NT2/D1 (cell line): Measurements from ENCODE around the gene F13A1.
A peak's percentile ranks its signal among the peaks of the same experiment; 100 is the strongest.

Experiments
- DNase-seq: peaks from one replicate; pipeline ENCODE4 v3.0.0-alpha.2; 2011; ENCODE audit warnings: low read depth, low spot score
- H3K27me3 ChIP-seq: 2 replicates; pipeline ENCODE4 v1.6.0; 2011; ENCODE audit warnings: mild to moderate bottlenecking; ENCODE audit not compliant: insufficient read length, insufficient read depth
- H3K36me3 ChIP-seq: 2 replicates; pipeline ENCODE4 v1.6.1; 2011; ENCODE audit warnings: mild to moderate bottlenecking, low read length, mixed read lengths; ENCODE audit not compliant: insufficient read depth, insufficient read length
- H3K4me1 ChIP-seq: 2 replicates; pipeline ENCODE4 v1.5.1; 2011; ENCODE audit not compliant: insufficient read depth, insufficient read length
- H3K4me3 ChIP-seq: 2 replicates; pipeline ENCODE4 v1.5.1; 2011; ENCODE audit warnings: low read depth; ENCODE audit not compliant: insufficient read length
- H3K9ac ChIP-seq: 2 replicates; pipeline ENCODE4 v1.6.0; 2011; ENCODE audit warnings: low read depth; ENCODE audit not compliant: insufficient read length
- H3K9me3 ChIP-seq: 2 replicates; pipeline ENCODE4 v1.5.1; 2011; ENCODE audit warnings: mild to moderate bottlenecking, low read length; ENCODE audit not compliant: insufficient read depth
- SUZ12 ChIP-seq: IDR thresholded peaks from 2 replicates; pipeline ENCODE4 v1.6.1; 2011; ENCODE audit not compliant: insufficient read length, insufficient read depth; ENCODE audit errors: extremely low read depth
- YY1 ChIP-seq: IDR thresholded peaks from 2 replicates; pipeline ENCODE4 v1.6.1; 2011; ENCODE audit not compliant: insufficient read length, insufficient read depth
- ZNF274 ChIP-seq: IDR thresholded peaks from 2 replicates; pipeline ENCODE4 v1.6.1; 2011; ENCODE audit warnings: mild to moderate bottlenecking, low read depth, low read length

F13A1 gene

GRCh38 chr6:6131492-6132109, 188.9 kb downstream of the F13A1 start:
- Histone ChIP-seq H3K27me3 (no peaks in the 10 kb centered on the region), H3K4me3 (no peak overlapping the region), H3K36me3 (no peaks in the 10 kb centered on the region), H3K4me1 (no peaks in the 10 kb centered on the region), H3K9ac (no peak overlapping the region), H3K9me3 (no peaks in the 10 kb centered on the region)
- TF ChIP-seq ZNF274 (no peak), SUZ12 (no peak), YY1 (no peak)
- peak; percentile 25 for DNase-seq

GRCh38 chr6:6125495-6125894, 195.0 kb downstream of the F13A1 start:
- DNase-seq: no peak
- Histone ChIP-seq H3K4me3 (no peak overlapping the region), H3K9me3 (no peaks in the 10 kb centered on the region), H3K4me1 (no peaks in the 10 kb centered on the region), H3K9ac (no peak overlapping the region), H3K27me3 (no peaks in the 10 kb centered on the region), H3K36me3 (no peaks in the 10 kb centered on the region)
- no peak for TF ChIP-seq SUZ12
- TF ChIP-seq ZNF274: no peak

GRCh38 chr6:6123803-6124202, 196.7 kb downstream of the F13A1 start:
- Histone ChIP-seq H3K9ac (no peak overlapping the region), H3K9me3 (no peaks in the 10 kb centered on the region), H3K4me1 (no peaks in the 10 kb centered on the region), H3K27me3 (no peaks in the 10 kb centered on the region), H3K4me3 (no peak overlapping the region), H3K36me3 (no peaks in the 10 kb centered on the region)
- TF ChIP-seq SUZ12: no peak
- TF ChIP-seq YY1: no peak
- TF ChIP-seq ZNF274: no peak
- DNase-seq: no peak

GRCh38 chr6:6121943-6122342, 198.5 kb downstream of the F13A1 start:
- Histone ChIP-seq H3K4me1 (no peaks in the 10 kb centered on the region), H3K27me3 (no peaks in the 10 kb centered on the region), H3K9ac (no peak overlapping the region), H3K36me3 (no peaks in the 10 kb centered on the region), H3K4me3 (no peak overlapping the region), H3K9me3 (no peaks in the 10 kb centered on the region)
- no peak for DNase-seq
- TF ChIP-seq YY1 (no peak), ZNF274 (no peak), SUZ12 (no peak)

GRCh38 chr6:6105472-6106036, 214.9 kb downstream of the F13A1 start:
- no peak for TF ChIP-seq SUZ12
- no peaks in the 10 kb centered on the region for H3K27me3 ChIP-seq
- peak; percentile 20 for DNase-seq
- no peak overlapping the region for H3K9ac ChIP-seq
- no peaks in the 10 kb centered on the region for H3K9me3 ChIP-seq
- H3K4me3 ChIP-seq: no peak overlapping the region
- no peaks in the 10 kb centered on the region for H3K4me1 ChIP-seq
- H3K36me3 ChIP-seq: no peaks in the 10 kb centered on the region
